ENCODE data around the gene SCT. TPM values are rescaled to one million over a fixed set of nuclear protein-coding genes. Genes with fewer than 3 reads are reported as not detected.

SCT gene, protein sequence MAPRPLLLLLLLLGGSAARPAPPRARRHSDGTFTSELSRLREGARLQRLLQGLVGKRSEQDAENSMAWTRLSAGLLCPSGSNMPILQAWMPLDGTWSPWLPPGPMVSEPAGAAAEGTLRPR
- total RNA-seq (2012; rRNA removed): not detected in 2 replicates
- polyA plus RNA-seq (2012; rRNA removed): not detected in 2 replicates
- polyA plus RNA-seq (2012; cell fraction: cytosol; rRNA removed): not detected in 2 replicates
- polyA plus RNA-seq (2012; cell fraction: nucleus; rRNA removed; ENCODE audit: low replicate concordance): not detected in 2 replicates
- not detected for Bru-seq, nascent RNA
- BruChase-seq, experiment 1, labeled RNA remaining after a 6-hour chase: percentile 22 among the genes with signal in this experiment
- BruChase-seq, experiment 2, labeled RNA remaining after a 2-hour chase: not detected
- long read RNA-seq: 0 reads

- no peak within 1 kb of the TSS for H2AFZ ChIP-seq (replicated peaks; ENCODE audit: low read length, poor library complexity)
- TF ChIP-seq CEBPB (IDR thresholded peaks at IDR 0.05; ENCODE audit: low read depth, low read length): no peak
- TF ChIP-seq, protein P1, sequence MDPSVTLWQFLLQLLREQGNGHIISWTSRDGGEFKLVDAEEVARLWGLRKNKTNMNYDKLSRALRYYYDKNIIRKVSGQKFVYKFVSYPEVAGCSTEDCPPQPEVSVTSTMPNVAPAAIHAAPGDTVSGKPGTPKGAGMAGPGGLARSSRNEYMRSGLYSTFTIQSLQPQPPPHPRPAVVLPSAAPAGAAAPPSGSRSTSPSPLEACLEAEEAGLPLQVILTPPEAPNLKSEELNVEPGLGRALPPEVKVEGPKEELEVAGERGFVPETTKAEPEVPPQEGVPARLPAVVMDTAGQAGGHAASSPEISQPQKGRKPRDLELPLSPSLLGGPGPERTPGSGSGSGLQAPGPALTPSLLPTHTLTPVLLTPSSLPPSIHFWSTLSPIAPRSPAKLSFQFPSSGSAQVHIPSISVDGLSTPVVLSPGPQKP (IDR thresholded peaks at IDR 0.05; ENCODE audit: borderline replicate concordance, low read depth, low read length): no peak
- no peak within 1 kb of the TSS for H2AK5ac ChIP-seq (ENCODE audit: low read depth, low read length)
- H4K5ac ChIP-seq (ENCODE audit: low read depth, low read length): no peak within 1 kb of the TSS
- H3K27me3 ChIP-seq (ENCODE audit: control insufficient read depth, insufficient read depth, low read length): peaks cover 2% of the 10 kb centered on the region; the same call in 1 of the 2 replicates
- H3K9me3 ChIP-seq (ENCODE audit: control insufficient read depth, insufficient read depth, low read length): no peaks in the 10 kb centered on the region
- no peak within 1 kb of the TSS for H3K4ac ChIP-seq (ENCODE audit: low read depth, low read length)
- no peak within 1 kb of the TSS for H2BK20ac ChIP-seq (ENCODE audit: low read depth, low read length)
- H3K27ac ChIP-seq (ENCODE audit: insufficient read depth, low read length): no peak within 1 kb of the TSS
- DNase-seq (no peak), ATAC-seq (ENCODE audit: low read depth) (no peak)
- no peak within 1 kb of the TSS for H3K9ac ChIP-seq (ENCODE audit: low read depth, low read length)
- H2BK120ac ChIP-seq (ENCODE audit: low read depth, low read length): no peak within 1 kb of the TSS
- H3K56ac ChIP-seq (ENCODE audit: extremely low read depth, insufficient read depth, low read length): no peak within 1 kb of the TSS
- H3K23ac ChIP-seq (ENCODE audit: low read depth, low read length): no peak within 1 kb of the TSS
- no peak within 1 kb of the TSS for H4K8ac ChIP-seq (ENCODE audit: low read depth in 2 of 2, low read length in 2 of 2)
- H3K4me3 ChIP-seq (ENCODE audit: insufficient read depth, low read depth, low read length): no peak within 1 kb of the TSS
- no TSS peak for BruUV-seq (replicated peaks)
- H3K4me1 ChIP-seq (ENCODE audit: control insufficient read depth, insufficient read depth, low read length): peaks cover 4% of the 10 kb centered on the region; the same call in 1 of the 2 replicates
- dilution Hi-C loops (cut with HindIII; ENCODE audit: low sequenced_read_pairs, unreplicated experiment) (no loop called here), in situ Hi-C loops (cut with MboI; ENCODE audit: low sequenced_read_pairs) (no loop called here), intact Hi-C loops (cut with micrococcal nuclease) (no loop called here)
- H3K18ac ChIP-seq (ENCODE audit: low read depth, low read length): no peak within 1 kb of the TSS
- H3K14ac ChIP-seq (replicated peaks; ENCODE audit: low read depth, low read length): no peak within 1 kb of the TSS
- H2BK5ac ChIP-seq (ENCODE audit: low read depth, low read length, poor library complexity, severe bottlenecking): no peak within 1 kb of the TSS
- no peak within 1 kb of the TSS for H4K91ac ChIP-seq (ENCODE audit: insufficient read depth, low read depth, low read length)
- ChIA-PET CTCF (no interaction called here), POLR2A (ENCODE audit: unreplicated experiment) (no interaction called here)
- peak within 1 kb of the TSS; percentile 4 for H2AK9ac ChIP-seq (replicated peaks; ENCODE audit: low read depth, low read length, poor library complexity)
- H3K79me1 ChIP-seq (ENCODE audit: low read depth in 1 of 2, low read length in 2 of 2): no peaks in the 10 kb centered on the region
- H3K9me1 ChIP-seq (ENCODE audit: insufficient read depth, low read length): peaks cover 6% of the 10 kb centered on the region; the same call in 1 of the 2 replicates
- H3K4me2 ChIP-seq (ENCODE audit: low read depth, low read length): no peak within 1 kb of the TSS
- H4K20me1 ChIP-seq (ENCODE audit: insufficient read depth, low read length): peaks cover 6% of the 10 kb centered on the region; the same call in 1 of the 2 replicates
- peaks cover 2% of the 10 kb centered on the region; the same call in 1 of the 2 replicates for H3K36me3 ChIP-seq (ENCODE audit: control insufficient read depth, insufficient read depth, low read length)
- no peak within 1 kb of the TSS for H2BK15ac ChIP-seq (ENCODE audit: low read depth, low read length)
- WGBS, 2 experiments (ENCODE audit: extremely low coverage in 2 of 2, insufficient read length in 1 of 2): 46% methylated on average over 10 of the region's 72 CpGs; no CpG with 5 or more reads in 1 of the 2 experiments
Measured at GRCh38 chr11:626475-627307, at the start of gene SCT. TSS of gene SCT (minus strand) at chr11:627181. CDS start at chr11:627143, 38 bp downstream.

Measured in IMR-90 (cell line).